Epithelial cell of prostate (primary cell): ENCODE results near the gene BOD1L1.

Experiments
- DNase-seq: peaks from one replicate; pipeline ENCODE4 v3.0.0-alpha.2; 2011; ENCODE audit warnings: low read depth, low spot score
- H3K27ac ChIP-seq: fragments of 450-650 bp; 2 replicates; pipeline ENCODE4 v1.5.1; 2017; ENCODE audit warnings: mild to moderate bottlenecking

Gene BOD1L1

GRCh38 chr4:13626492-13627177 is 890 bp downstream of the BOD1L1 start:
- no peak for DNase-seq
- H3K27ac ChIP-seq, result peak overlapping the region; percentile 83

- H3K27ac ChIP-seq, result no peak overlapping the region
- no peak for DNase-seq
Measured at GRCh38 chr4:13618212-13618806, 9.2 kb downstream of the BOD1L1 start.

GRCh38 chr4:13617801-13618200 is 9.7 kb downstream of the BOD1L1 start:
- DNase-seq, result no peak
- H3K27ac ChIP-seq, result no peak overlapping the region

- DNase-seq, result no peak
- H3K27ac ChIP-seq, result no peak overlapping the region
Measured at GRCh38 chr4:13616597-13616996, 10.9 kb downstream of the BOD1L1 start.

GRCh38 chr4:13615161-13615560 is 12.4 kb downstream of the BOD1L1 start:
- DNase-seq, result no peak

GRCh38 chr4:13612569-13612968 is 15.0 kb downstream of the BOD1L1 start:
- no peak for DNase-seq
- H3K27ac ChIP-seq, result no peak overlapping the region

More at GRCh38 chr4:13615161-13615560, 12.4 kb downstream of the BOD1L1 start:
- H3K27ac ChIP-seq, result no peak overlapping the region

GRCh38 chr4:13611283-13611842 is 16.2 kb downstream of the BOD1L1 start:
- peak; percentile 12 for DNase-seq
- H3K27ac ChIP-seq, result no peak overlapping the region

GRCh38 chr4:13605330-13605729 is 22.2 kb downstream of the BOD1L1 start:
- no peak for DNase-seq
- no peak overlapping the region for H3K27ac ChIP-seq

- no peak overlapping the region for H3K27ac ChIP-seq
- DNase-seq, result no peak
Measured at GRCh38 chr4:13601848-13602247, 25.7 kb downstream of the BOD1L1 start.

- no peak overlapping the region for H3K27ac ChIP-seq
Measured at GRCh38 chr4:13601048-13601447, 26.5 kb downstream of the BOD1L1 start.

GRCh38 chr4:13599159-13599558 is 28.4 kb downstream of the BOD1L1 start:
- H3K27ac ChIP-seq, result no peak overlapping the region
- DNase-seq, result no peak

More at GRCh38 chr4:13601048-13601447, 26.5 kb downstream of the BOD1L1 start:
- no peak for DNase-seq

- no peak overlapping the region for H3K27ac ChIP-seq
- DNase-seq, result no peak
Measured at GRCh38 chr4:13597604-13598003, 29.9 kb downstream of the BOD1L1 start.

- DNase-seq, result no peak
- no peak overlapping the region for H3K27ac ChIP-seq
Measured at GRCh38 chr4:13597141-13597540, 30.4 kb downstream of the BOD1L1 start.

GRCh38 chr4:13592220-13592619 is 35.3 kb downstream of the BOD1L1 start:
- DNase-seq, result no peak
- no peak overlapping the region for H3K27ac ChIP-seq

GRCh38 chr4:13590766-13591165 is 36.8 kb downstream of the BOD1L1 start:
- no peak for DNase-seq
- H3K27ac ChIP-seq, result no peak overlapping the region

GRCh38 chr4:13588954-13589353 is 38.6 kb downstream of the BOD1L1 start:
- H3K27ac ChIP-seq, result no peak overlapping the region
- DNase-seq, result no peak

- no peak for DNase-seq
- H3K27ac ChIP-seq, result peak overlapping the region; percentile 16
Measured at GRCh38 chr4:13584481-13584880, 43.0 kb downstream of the BOD1L1 start.

GRCh38 chr4:13580036-13580435 is 47.5 kb downstream of the BOD1L1 start:
- H3K27ac ChIP-seq, result no peak overlapping the region
- DNase-seq, result no peak

GRCh38 chr4:13577660-13578059 is 49.9 kb downstream of the BOD1L1 start:
- no peak for DNase-seq
- H3K27ac ChIP-seq, result no peak overlapping the region

GRCh38 chr4:13570916-13571315 is 56.6 kb downstream of the BOD1L1 start:
- no peak for DNase-seq
- no peak overlapping the region for H3K27ac ChIP-seq

- no peak overlapping the region for H3K27ac ChIP-seq
- no peak for DNase-seq
Measured at GRCh38 chr4:13567125-13567524, 60.4 kb downstream of the BOD1L1 start.

GRCh38 chr4:13562876-13563275 is 64.6 kb downstream of the BOD1L1 start:
- no peak for DNase-seq

More at GRCh38 chr4:13562876-13563275, 64.6 kb downstream of the BOD1L1 start:
- no peak overlapping the region for H3K27ac ChIP-seq
